Measurements from ENCODE around the gene CPEB2. TPM values are rescaled to one million over a fixed set of nuclear protein-coding genes. Genes with fewer than 3 reads are reported as not detected.

CPEB2 gene
- total RNA-seq = 8.6 and 19.6 TPM in 2 replicates

GRCh38 chr4:15001869-15002658, at the start of gene CPEB2:
Gene CPEB2 (plus strand): TSS chr4:15002481. CDS start chr4:15002674, 193 bp downstream.

All from smooth muscle cell of the umbilical artery (primary cell).